SH-SY5Y (cell line): ENCODE data around the gene ZSWIM9.

Experiments used
- GATA2 ChIP-seq: IDR thresholded peaks from 2 replicates; pipeline ENCODE4 v1.6.1; 2011; ENCODE audit warnings: mild to moderate bottlenecking, low read depth, low read length
- GATA3 ChIP-seq: IDR thresholded peaks from 2 replicates; pipeline ENCODE4 v1.6.1; 2011; ENCODE audit warnings: low read depth, mild to moderate bottlenecking, low read length, moderate library complexity

Gene ZSWIM9

DNA sequence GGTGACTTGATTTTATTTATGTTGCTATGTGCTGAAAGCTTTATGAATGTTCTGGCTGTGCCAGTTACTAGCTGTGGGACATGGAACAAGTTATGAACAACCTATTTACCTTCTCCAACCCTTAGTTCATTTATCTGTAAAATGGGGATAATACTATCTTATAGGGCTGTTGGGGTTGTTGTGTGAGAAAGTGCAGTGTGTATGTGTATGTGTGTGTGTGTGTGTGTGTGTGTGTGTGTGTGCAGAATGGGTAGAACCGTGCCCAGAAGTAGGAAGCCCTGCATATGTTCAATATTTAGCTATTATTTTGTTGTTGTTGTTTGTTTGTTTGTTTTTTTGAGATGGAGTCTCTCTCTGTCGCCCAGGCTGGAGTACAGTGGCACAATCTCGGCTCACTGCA is 20.4 kb downstream of the ZSWIM9 start:
- TF ChIP-seq GATA2 (no peak), GATA3 (no peak)

DNA sequence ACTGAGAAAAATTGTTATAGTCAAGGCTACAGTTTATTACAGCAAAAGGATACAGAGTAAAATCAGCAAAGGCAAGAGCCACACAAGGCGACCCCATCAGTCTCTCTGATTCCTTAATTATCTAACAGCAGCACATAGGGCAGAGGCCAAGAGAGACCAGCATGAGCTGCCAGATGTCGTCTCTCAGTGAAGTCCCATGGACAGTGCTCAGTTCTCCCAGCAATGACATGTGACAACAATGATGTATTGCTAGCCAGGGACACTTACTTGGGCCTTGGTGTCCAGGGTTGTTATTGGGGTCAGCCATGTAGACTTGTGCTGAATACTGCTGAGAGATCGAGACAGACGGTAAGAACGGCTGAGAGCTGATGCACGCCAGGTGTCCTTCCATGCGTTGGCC is 22.3 kb downstream of the ZSWIM9 start:
- TF ChIP-seq GATA2 (no peak), GATA3 (no peak)

DNA sequence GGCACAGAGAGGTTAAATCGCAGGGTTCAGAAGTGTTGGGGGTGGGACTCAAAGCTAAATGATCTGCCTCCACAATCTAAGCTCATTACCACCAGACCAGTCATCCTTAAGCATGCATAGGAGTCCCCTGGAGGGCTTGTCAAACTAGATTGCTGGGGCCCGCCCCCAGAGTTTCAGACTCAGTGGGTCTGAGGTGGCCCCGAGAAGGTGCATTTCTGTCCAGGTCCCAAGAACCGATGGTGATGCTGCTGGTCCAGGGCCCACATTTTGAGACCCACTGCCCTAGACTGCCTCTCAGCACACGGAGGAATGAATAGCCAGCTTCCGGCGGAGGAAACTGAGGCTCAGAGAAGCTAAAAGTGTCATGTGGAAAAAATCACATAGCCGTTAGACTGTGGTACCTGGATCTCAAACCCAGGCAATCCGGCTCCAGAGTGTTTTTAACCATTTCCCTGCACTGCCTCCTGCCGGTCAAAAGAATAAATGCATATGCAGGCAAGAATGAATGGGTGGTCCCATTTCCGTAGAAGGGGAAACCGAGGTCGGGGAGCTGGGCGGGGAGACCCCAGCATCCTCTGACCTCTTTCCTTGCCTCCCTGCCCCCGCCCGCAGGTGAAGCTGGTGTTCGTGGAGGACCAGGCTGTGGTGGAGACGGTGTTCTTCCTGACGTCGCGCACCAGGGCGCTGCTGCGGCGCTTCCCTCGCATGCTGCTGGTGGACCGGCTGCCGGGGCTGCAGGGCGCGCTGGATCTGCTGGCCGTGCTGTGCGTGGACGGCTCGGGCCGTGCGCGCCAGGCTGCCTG is 23.8 kb downstream of the ZSWIM9 start:
- no peak for TF ChIP-seq GATA3
- no peak for TF ChIP-seq GATA2

DNA sequence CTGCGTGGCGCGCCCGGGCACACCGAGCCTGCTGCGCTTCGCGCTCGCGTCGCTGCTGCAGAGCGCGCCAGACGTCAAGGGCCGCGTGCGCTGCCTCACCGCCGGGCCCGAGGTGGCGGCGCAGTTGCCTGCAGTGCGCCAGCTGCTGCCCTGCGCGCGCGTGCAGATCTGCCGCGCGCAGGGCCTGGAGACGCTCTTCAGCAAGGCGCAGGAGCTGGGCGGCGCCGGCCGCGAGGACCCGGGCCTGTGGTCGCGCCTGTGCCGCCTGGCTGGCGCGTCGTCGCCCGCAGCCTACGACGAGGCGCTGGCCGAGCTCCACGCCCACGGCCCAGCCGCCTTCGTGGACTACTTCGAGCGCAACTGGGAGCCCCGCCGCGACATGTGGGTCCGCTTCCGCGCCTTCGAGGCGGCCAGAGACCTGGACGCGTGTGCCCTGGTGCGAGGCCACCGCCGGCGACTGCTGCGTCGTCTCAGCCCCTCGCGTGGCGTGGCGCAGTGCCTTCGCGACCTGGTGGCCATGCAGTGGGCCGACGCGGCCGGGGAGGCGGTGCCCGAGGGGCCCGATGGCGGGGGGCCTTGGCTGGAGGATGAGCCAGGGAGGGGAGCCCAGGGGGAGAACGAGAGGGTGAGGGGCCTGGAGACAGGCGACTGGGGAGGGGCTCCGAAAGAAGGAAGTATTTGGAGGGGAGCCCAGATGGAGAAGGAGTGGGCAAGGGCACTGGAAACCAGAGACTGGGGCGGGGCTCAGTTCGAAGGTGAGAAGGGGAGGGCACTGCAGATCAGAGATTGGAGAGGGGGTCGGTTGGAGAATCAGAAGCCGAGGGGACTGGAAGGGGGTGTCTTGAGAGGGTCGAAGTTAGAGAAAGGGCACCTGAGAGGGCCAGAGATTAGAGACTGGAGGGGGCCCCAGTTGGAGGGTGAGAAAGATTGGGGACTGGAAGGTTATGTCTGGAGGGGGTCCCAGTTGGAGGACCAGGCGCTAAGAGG is 24.7 kb downstream of the ZSWIM9 start:
- TF ChIP-seq GATA3: no peak
- no peak for TF ChIP-seq GATA2

DNA sequence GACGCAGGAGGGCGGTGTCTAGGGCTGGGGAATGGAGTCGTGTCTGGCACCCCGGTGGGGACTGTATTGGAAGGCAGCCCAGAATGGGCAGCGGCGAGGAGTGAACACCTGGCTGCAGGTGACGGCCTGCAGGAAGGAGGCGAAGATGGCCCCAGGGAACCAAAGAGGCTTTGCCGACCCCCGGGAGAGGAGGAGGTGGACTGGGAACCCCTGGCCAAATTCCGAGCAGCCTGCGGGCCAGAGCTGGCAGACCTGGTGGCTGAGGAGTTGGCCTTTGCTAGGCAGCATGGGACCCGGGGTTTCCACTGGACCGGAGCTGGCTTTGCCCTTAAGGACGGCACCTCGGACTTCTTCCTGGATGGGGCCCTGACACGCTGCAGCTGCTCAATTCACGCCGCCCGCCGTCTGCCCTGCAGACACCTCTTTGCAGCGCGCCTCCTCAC is 25.9 kb downstream of the ZSWIM9 start:
- TF ChIP-seq GATA3 (no peak), GATA2 (no peak)

DNA sequence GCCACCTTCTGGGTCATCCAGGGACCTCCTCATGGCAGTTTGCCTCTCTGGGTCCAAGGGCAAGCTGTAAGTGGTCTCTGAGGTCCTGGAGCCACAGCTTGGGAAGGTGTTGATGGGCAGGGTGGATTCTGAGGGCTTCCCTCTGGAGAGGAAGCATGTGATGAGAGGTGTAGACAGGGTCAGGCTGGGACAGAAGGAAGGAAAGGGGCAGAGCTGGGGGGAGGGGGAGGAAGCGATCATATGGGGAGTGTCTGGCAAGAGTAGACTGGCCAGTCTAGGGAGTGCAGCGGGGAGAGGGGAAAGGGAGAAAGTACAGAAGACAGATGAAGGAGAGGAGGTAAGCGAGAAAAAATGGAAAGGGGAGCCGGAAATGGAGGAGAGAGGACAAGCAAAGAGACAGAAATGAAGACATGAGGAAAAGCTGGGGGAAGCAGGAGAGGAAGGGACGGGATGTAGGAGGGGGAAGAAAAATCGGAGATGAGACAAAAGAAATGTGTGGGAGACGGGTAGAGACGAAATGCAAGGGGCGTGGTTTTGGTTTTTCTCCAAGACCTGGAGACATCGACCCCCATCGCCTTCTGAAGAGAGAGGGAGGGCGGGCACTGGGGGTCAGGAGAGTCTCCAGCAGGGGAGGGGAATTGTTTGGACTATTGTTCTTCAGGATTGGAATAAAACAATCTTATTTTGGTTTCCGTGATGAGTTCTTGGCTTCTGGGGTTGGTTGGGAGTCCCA is 26.6 kb downstream of the ZSWIM9 start:
- TF ChIP-seq GATA3: no peak
- TF ChIP-seq GATA2: no peak

DNA sequence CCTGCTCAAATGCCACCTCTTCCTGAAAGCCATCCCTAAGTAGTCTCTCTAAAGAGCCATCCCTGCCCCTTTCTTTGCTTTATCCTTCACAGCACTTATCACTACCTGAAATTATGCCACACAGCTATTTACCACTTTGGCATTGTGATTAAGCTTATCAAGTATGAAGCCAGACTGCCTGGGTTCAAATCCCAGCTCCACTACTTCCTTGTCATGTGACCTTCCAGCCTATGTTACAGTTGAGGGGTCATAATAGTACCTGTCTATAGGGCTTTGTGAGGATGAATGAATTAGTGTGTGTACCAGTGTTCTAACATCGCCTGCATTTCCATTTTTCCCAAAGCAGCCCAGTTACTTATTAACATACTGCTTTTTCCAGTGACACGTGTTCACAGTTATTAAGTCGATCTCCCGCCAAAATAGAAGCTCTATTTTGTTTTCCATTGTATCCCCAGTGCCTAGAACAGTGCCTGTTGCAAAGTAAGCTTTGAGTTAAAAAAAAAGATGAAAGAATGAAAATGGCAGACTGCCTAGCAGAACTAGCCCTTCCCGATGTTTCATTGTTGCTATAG is 32.8 kb downstream of the ZSWIM9 start:
- no peak for TF ChIP-seq GATA2
- no peak for TF ChIP-seq GATA3

DNA sequence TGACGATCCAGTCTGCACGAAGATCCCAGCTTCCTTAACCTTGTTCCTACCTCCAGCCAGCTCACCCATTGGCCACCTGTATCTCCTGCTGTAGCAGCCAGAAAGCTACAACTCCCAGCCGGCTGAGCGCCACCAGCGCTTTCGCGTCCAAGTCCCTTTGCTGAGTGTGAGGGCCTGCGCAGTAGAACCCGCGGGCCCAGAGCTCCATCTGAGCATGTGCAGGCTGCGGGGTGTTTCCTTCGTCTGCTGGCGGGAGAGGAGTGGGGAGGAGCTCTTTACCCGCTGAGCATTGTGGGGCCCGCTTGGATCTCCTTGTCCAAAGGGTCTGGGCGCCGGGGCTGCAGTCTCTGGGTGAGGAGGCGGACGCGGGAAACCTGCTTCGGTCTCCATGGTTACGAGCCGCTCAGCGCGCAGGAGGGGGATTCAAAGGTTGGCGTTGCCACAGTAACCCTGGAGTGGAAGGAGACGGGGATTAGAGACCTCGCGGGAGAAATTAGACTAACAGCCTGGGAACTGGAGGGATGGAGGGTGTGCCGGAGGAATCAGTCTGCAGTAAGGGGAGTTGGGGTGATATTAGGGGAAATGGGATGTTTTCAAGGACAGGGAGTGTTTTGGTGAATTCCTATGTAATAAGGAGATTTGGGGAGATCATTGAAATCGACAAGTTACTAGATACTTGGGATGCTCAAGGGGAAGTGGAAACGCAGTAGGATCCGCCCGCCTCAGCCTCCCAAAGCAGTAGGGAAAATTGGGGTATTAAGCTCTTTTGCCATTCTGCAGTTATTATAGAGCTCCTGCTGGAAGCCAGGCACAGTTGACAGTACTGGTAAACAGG is 33.5 kb downstream of the ZSWIM9 start:
- TF ChIP-seq GATA2 (no peak), GATA3 (no peak)

DNA sequence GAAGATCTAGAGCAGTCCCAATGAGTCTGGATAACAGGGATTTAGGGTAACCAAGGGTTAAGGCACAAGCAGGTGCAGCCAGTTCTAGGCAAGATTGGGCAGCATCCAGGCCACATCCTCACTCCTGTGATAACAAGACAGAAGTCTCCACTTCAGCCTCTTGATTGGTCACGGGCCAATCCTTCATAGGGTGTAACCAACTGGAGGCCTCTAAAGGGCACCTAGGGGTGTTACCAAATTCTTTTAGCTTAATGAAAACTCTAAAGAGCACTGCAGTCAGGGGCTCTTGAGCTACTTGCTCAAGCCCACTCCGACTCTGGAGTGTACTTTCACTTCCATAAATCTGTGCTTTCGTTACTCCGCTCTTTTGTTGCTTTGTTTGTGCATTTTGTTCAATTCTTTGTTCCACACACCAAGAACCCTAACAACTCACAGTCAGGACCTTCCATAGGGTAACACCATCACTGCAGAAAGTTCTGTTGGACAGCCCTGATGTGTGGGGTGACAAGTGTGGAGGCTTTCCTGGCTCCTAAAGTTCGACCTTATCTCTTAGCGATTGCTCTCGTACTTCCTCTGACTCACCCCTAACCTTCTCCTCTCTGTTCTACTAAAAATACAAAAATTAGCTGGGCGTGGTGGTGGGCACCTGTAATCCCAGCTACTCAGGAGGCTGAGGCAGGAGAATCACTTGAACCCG is 36.1 kb downstream of the ZSWIM9 start:
- no peak for TF ChIP-seq GATA2
- no peak for TF ChIP-seq GATA3

DNA sequence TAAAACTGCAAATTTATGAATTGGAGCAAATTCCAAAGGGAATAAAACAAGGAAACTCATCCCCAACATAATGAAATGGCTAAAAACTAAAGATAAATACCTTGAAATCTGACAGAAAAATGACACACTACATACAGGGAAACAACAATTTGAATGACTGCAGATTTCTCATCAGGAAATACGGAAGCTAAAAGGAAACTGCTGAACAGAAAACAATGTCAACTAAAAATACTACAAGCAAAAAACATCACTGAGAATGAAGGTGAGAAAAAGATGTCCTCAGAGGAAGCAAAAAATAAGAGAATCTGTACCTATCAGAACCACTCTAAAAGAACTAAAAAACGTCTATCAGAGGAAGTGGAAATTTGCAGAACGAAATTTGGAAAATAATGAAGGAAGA is 39.5 kb downstream of the ZSWIM9 start:
- TF ChIP-seq GATA3: no peak
- no peak for TF ChIP-seq GATA2

DNA sequence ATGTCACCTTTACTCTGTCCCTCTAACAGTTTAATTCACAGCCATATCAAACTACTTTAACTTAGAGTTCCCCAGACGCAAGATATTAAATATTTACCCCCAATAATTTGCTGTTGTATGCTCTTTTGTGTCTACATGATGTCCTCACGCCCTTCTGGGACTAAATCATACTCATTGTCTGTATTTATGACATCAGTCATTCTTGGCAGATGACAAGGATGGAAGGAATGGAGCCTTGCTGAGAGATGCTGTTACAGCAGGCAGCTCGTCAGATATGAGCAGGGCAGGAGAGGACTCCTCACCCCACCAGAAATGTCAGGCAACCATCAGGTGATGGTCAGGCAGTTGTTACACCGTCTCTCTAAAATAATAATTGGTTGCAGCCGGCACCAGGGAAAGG is 43.5 kb downstream of the ZSWIM9 start:
- TF ChIP-seq GATA3 (no peak), GATA2 (no peak)

DNA sequence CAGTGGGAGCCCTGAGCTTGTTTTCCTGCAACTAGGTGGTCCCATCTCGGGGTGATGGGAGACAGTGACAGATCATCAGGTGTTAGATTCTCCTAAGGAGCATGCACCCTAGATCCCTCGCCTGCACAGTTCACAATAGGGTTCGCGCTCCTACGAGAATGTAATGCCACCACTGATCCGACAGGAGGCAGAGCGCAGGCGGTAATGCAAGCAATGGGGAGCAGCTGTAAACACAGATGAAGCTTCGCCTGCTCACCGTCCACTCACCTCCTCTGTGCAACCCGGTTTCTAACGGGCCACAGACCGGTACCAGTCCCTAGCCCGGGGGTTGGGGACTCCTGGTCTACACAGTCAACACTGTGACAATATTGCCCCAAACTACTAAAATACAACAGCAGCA is 46.5 kb downstream of the ZSWIM9 start:
- no peak for TF ChIP-seq GATA3
- no peak for TF ChIP-seq GATA2
